HEK293 (cell line): ENCODE data around the gene PAQR5.

ENCODE experiments used
- KLF1 ChIP-seq: fragments of 450-650 bp; formaldehyde crosslinking; IDR thresholded peaks from 2 replicates; pipeline ENCODE4 v1.5.1; 2016; ENCODE audit warnings: missing biosample characterization, missing genetic modification characterization
- KLF16 ChIP-seq: fragments of 450-650 bp; formaldehyde crosslinking; IDR thresholded peaks from 2 replicates; pipeline ENCODE4 v1.5.1; 2017; ENCODE audit warnings: missing biosample characterization, missing genetic modification characterization
- ZFP3 ChIP-seq: fragments of 450-650 bp; formaldehyde crosslinking; IDR thresholded peaks from 2 replicates; pipeline ENCODE4 v1.5.1; 2016; ENCODE audit warnings: low read depth, missing biosample characterization, missing genetic modification characterization
- ZNF121 ChIP-seq: fragments of 450-650 bp; formaldehyde crosslinking; IDR thresholded peaks from 2 replicates; pipeline ENCODE4 v1.5.1; 2016; ENCODE audit warnings: missing biosample characterization, missing genetic modification characterization
- ZNF175 ChIP-seq: fragments of 450-650 bp; formaldehyde crosslinking; IDR thresholded peaks from 2 replicates; pipeline ENCODE4 v1.5.1; 2016; ENCODE audit warnings: missing biosample characterization, missing genetic modification characterization
- ZNF274 ChIP-seq, 2 experiments: fragments of 200-500 bp in 1 of 2; fragments of 450-650 bp in 1 of 2; sonication (Bioruptor generic) in 1 of 2; formaldehyde crosslinking in 1 of 2; IDR thresholded peaks; 2 replicates each; pipeline versions ENCODE4 v1.5.1 to v1.6.1; 2014 to 2016; ENCODE audit warnings: borderline replicate concordance in 1 of 2, inconsistent platforms in 1 of 2, low read length in 1 of 2, missing biosample characterization in 1 of 2, missing genetic modification characterization in 1 of 2
- ZXDB ChIP-seq: fragments of 450-650 bp; formaldehyde crosslinking; IDR thresholded peaks from 2 replicates; pipeline ENCODE4 v1.5.1; 2016; ENCODE audit warnings: missing biosample characterization, missing genetic modification characterization
- TF ChIP-seq, protein P1 (sequence below): fragments of 450-650 bp; formaldehyde crosslinking; IDR thresholded peaks from 2 replicates; pipeline ENCODE4 v1.5.1; 2016; ENCODE audit warnings: missing biosample characterization, missing genetic modification characterization, low read depth
- TF ChIP-seq, protein P2 (sequence below): fragments of 450-650 bp; formaldehyde crosslinking; IDR thresholded peaks from 2 replicates; pipeline ENCODE4 v1.5.1; 2016; ENCODE audit warnings: missing biosample characterization, missing genetic modification characterization
- TF ChIP-seq, protein P3 (sequence below): fragments of 450-650 bp; formaldehyde crosslinking; IDR thresholded peaks from 2 replicates; pipeline ENCODE4 v1.5.1; 2016; ENCODE audit warnings: missing biosample characterization, missing genetic modification characterization

GRCh38 chr15:69317392-69317841, 18.7 kb downstream of the PAQR5 start:
- TF ChIP-seq KLF1, result no peak
- TF ChIP-seq, protein P1, sequence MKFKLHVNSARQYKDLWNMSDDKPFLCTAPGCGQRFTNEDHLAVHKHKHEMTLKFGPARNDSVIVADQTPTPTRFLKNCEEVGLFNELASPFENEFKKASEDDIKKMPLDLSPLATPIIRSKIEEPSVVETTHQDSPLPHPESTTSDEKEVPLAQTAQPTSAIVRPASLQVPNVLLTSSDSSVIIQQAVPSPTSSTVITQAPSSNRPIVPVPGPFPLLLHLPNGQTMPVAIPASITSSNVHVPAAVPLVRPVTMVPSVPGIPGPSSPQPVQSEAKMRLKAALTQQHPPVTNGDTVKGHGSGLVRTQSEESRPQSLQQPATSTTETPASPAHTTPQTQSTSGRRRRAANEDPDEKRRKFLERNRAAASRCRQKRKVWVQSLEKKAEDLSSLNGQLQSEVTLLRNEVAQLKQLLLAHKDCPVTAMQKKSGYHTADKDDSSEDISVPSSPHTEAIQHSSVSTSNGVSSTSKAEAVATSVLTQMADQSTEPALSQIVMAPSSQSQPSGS (tag by site-specific recombination), result no peak
- TF ChIP-seq ZNF121 (tag by site-specific recombination), result no peak
- TF ChIP-seq, protein P2, sequence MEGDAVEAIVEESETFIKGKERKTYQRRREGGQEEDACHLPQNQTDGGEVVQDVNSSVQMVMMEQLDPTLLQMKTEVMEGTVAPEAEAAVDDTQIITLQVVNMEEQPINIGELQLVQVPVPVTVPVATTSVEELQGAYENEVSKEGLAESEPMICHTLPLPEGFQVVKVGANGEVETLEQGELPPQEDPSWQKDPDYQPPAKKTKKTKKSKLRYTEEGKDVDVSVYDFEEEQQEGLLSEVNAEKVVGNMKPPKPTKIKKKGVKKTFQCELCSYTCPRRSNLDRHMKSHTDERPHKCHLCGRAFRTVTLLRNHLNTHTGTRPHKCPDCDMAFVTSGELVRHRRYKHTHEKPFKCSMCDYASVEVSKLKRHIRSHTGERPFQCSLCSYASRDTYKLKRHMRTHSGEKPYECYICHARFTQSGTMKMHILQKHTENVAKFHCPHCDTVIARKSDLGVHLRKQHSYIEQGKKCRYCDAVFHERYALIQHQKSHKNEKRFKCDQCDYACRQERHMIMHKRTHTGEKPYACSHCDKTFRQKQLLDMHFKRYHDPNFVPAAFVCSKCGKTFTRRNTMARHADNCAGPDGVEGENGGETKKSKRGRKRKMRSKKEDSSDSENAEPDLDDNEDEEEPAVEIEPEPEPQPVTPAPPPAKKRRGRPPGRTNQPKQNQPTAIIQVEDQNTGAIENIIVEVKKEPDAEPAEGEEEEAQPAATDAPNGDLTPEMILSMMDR (tag by site-specific recombination), result no peak
- TF ChIP-seq ZNF175 (tag by site-specific recombination), result no peak
- TF ChIP-seq KLF16 (tag by site-specific recombination), result no peak
- TF ChIP-seq, protein P3, sequence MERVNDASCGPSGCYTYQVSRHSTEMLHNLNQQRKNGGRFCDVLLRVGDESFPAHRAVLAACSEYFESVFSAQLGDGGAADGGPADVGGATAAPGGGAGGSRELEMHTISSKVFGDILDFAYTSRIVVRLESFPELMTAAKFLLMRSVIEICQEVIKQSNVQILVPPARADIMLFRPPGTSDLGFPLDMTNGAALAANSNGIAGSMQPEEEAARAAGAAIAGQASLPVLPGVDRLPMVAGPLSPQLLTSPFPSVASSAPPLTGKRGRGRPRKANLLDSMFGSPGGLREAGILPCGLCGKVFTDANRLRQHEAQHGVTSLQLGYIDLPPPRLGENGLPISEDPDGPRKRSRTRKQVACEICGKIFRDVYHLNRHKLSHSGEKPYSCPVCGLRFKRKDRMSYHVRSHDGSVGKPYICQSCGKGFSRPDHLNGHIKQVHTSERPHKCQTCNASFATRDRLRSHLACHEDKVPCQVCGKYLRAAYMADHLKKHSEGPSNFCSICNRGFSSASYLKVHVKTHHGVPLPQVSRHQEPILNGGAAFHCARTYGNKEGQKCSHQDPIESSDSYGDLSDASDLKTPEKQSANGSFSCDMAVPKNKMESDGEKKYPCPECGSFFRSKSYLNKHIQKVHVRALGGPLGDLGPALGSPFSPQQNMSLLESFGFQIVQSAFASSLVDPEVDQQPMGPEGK, result no peak
- no peak for TF ChIP-seq ZFP3 (tag by site-specific recombination)
- no peak for TF ChIP-seq ZXDB (tag by site-specific recombination)
- TF ChIP-seq ZNF274 (IDR thresholded peaks at IDR 0.05; ENCODE audit: low read length), result no peak
- TF ChIP-seq ZNF274 (tag by site-specific recombination; IDR thresholded peaks at IDR 0.05; ENCODE audit: borderline replicate concordance), result no peak
